ENCODE results near the gene PASK.

PASK gene

GRCh38 chr2:241126771-241127202 is 22.5 kb downstream of the PASK start:
- no peak for DNase-seq (ENCODE audit: low read depth, low spot score)

- no peak for DNase-seq (ENCODE audit: low read depth, low spot score)
Measured at GRCh38 chr2:241126201-241126611, 23.1 kb downstream of the PASK start.

- DNase-seq (ENCODE audit: low read depth, low spot score): no peak
Measured at GRCh38 chr2:241125626-241126025, 23.6 kb downstream of the PASK start.

GRCh38 chr2:241123816-241124536 is 25.3 kb downstream of the PASK start:
- peak; percentile 27 for DNase-seq (ENCODE audit: low read depth, low spot score)

DNA sequence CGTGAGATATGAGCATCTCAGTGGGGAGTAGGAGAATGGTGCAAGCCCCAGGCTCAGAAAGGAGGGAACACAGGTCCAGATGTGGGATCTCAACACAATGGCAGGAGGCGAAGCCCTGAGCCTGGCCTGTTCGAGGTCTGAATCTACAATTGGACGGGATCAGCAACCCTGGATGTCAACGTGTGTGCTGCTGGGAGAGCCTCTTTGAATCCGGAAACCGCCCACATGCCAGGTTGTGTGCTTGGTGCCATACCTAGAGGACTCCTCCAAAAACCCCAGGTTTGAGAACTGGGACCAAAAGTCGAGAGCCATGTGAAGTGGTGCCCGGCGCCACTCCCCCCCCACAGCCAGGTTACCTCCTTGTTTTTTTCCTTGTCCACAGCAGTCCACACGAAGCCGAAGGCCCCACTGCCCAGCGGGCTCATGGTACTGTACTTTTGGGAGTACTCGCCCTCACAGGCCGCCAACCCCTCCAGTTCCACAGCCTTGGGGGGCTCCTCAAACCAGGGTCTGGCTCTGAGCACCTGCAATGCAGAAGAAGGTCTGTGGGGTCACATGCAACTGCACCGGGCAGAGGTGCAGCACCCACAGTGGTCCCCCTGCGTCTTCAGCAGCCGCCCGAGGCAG is 26.8 kb downstream of the PASK start:
- DNase-seq (ENCODE audit: low read depth, low spot score): no peak

GRCh38 chr2:241121008-241121407 is 28.3 kb downstream of the PASK start:
- DNase-seq (ENCODE audit: low read depth, low spot score): no peak

- no peak for DNase-seq (ENCODE audit: low read depth, low spot score)
Measured at GRCh38 chr2:241120440-241120839, 28.8 kb downstream of the PASK start.

- DNase-seq (ENCODE audit: low read depth, low spot score): no peak
Measured at GRCh38 chr2:241118737-241119505, 30.4 kb downstream of the PASK start.

- DNase-seq (ENCODE audit: low read depth, low spot score): no peak
Measured at GRCh38 chr2:241116606-241117560, 32.4 kb downstream of the PASK start.

DNA sequence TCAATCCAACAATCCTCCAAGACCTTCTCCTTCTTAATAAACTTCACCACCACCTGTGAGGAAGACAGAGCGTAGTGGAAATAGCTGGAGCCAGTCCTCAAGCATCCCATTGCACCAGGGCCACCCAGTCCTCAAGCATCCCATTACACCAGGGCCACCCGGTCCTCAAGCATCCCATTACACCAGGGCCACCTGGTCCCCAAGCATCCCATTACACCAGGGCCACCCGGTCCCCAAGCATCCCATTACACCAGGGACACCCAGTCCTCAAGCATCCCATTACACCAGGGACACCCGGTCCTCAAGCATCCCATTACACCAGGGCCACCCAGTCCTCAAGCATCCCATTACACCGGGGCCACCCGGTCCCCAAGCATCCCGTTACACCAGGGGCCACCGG is 33.9 kb downstream of the PASK start:
- peak; percentile 2 for DNase-seq (ENCODE audit: low read depth, low spot score)

DNA sequence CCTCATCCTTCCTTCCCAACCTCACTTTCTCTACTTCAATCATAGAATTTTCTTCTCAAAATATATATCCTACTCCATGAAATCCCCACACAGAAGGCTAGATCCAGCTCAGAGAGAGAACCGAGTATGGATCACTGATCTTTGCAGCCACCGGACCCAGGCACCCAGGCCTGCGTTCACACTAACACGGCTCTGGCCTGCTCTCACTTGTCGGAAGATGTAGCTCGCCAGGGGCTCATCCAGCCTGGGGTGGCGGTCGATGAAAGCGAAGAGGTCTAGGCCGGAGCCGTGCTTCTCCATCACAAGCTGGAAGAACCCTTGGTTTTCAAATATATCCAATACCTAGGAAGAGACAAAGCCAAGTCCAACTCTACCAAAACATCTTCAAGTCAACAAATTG is 34.4 kb downstream of the PASK start:
- DNase-seq (ENCODE audit: low read depth, low spot score): no peak

GRCh38 chr2:241112592-241112991 is 36.7 kb downstream of the PASK start:
- DNase-seq (ENCODE audit: low read depth, low spot score): no peak

GRCh38 chr2:241112046-241112445 is 37.2 kb downstream of the PASK start:
- no peak for DNase-seq (ENCODE audit: low read depth, low spot score)

GRCh38 chr2:241111440-241111805 is 37.8 kb downstream of the PASK start:
- no peak for DNase-seq (ENCODE audit: low read depth, low spot score)

DNA sequence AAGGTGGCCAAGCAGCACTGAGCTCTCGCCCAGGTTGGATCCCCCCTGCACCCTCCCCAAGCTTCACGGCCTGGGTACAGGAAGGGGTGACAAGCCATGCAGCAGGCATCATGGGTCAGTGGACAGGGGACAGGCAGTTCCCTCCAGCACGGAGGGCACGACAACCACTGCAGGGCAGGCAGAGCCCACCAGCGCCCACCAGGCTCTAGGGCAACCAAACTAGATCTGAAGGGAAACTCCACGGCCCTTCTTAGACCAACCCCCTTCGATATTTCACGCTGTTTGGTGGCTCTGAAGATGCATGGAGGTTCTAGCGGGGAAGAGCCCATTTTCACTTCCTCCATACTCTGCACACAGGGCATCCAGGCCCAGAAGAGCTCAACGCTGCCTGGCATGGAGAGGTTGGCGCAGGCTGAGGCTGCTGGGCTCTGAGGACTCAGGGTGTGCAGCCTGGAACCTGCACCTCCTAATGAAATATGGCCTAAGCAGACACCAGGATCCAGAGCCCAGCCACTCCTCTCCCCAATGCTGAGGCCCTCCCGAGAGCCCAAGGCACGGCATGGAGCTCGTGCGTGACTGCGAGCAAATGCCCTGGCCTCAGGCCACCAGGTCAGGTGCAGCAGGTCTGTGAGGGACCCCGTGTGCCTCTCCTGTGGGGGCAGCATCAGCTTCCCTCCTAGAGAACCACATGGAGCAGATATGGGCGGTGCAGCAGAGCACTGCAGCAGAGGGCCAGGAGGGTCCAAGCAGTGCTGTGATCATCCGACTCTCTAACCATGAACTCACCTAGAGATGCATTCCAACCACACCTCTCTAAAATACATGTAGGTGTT is 38.4 kb downstream of the PASK start:
- no peak for DNase-seq (ENCODE audit: low read depth, low spot score)

- no peak for DNase-seq (ENCODE audit: low read depth, low spot score)
Measured at GRCh38 chr2:241110089-241110606, 39.1 kb downstream of the PASK start.

DNA sequence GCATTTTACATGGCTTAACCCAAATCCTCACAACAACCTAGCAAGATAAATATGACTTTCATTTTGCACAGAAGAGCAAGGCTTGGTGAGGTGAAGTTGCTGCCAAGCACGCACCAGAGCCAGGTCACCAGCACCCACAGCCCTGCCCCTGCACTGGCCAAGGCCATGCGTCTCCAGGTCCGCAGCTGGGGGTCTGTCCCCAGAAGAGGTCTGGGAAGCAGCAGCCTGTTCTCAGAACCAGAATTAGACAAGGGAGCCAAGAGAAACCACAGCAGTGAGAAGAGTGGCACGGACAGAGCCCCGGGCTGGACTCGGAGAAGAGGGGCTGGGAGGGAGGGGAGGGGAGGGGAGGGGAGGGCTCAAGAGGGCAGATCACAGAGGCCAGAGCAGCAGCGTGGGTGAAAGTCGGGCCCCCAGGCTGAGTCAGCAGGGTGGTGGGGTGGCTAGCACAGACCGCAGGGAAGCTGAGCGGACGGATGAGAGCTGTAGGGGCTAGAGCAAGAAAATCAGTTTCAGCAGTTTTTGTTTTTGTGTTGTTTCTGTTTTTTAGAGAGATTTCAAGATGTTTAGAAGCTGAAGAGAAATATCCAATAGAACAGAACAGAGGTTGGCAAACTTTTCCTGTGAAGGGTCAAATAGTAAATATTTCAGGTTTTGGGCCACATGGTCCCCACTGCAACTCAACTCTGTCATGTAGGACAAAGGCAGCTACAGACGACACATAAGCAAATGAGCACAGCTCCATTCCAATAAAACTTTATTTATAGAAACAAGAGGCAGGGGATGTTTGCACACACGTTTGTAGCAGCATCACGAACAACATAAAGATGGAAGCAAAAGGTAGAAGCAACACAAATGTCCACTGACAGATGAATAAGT is 39.8 kb downstream of the PASK start:
- no peak for DNase-seq (ENCODE audit: low read depth, low spot score)

GRCh38 chr2:241108271-241109209 is 40.7 kb downstream of the PASK start:
- no peak for DNase-seq (ENCODE audit: low read depth, low spot score)

Data from astrocyte of the hippocampus (primary cell).